CD4-positive, alpha-beta memory T cell (primary cell): ENCODE results near the gene PHKA2. TPM values are rescaled to one million over a fixed set of nuclear protein-coding genes. Genes with fewer than 3 reads are reported as not detected.
A peak's percentile ranks its signal among the peaks of the same experiment; 100 is the strongest.

Experiments
- CTCF ChIA-PET: fragments of 350-600 bp; sonication (Branson Sonifier 250); formaldehyde crosslinking; loops from one replicate; lab custom pipeline; 2021; ENCODE audit warnings: inconsistent platforms; ENCODE audit not compliant: partially characterized antibody; lab: Charles Lee
- POLR2A ChIA-PET: fragments of 350-600 bp; sonication (Branson Sonifier 250); formaldehyde crosslinking; loops from one replicate; lab custom pipeline; 2021; ENCODE audit not compliant: partially characterized antibody; lab: Charles Lee
- DNase-seq, 5 donors: peaks; one replicate each; pipeline versions ENCODE4 v3.0.0 to v3.0.0-alpha.2; 2020 to 2022; ENCODE audit warnings: mixed read lengths in 1 of 5
- H3K27ac ChIP-seq: one replicate; pipeline ENCODE4 v1.7.0; 2013; ENCODE audit warnings: low read depth, low read length
- H3K27me3 ChIP-seq: 2 replicates; pipeline ENCODE4 v1.7.0; 2013; ENCODE audit warnings: mild to moderate bottlenecking, low read length, moderate library complexity; ENCODE audit not compliant: insufficient read depth
- H3K36me3 ChIP-seq: 2 replicates; pipeline ENCODE4 v1.7.0; 2013; ENCODE audit warnings: mild to moderate bottlenecking, low read length, moderate library complexity; ENCODE audit not compliant: insufficient read depth
- H3K4me1 ChIP-seq: 2 replicates; pipeline ENCODE4 v1.7.0; 2013; ENCODE audit warnings: mild to moderate bottlenecking, low read length, moderate library complexity; ENCODE audit not compliant: insufficient read depth
- H3K4me3 ChIP-seq, 2 donors: one replicate each; pipeline ENCODE4 v1.7.0; 2013; ENCODE audit warnings: low read length in 2 of 2, mild to moderate bottlenecking in 1 of 2
- H3K9me3 ChIP-seq, 2 donors: one replicate each; pipeline ENCODE4 v1.7.0; 2013; ENCODE audit warnings: low read length in 2 of 2, control low read depth in 1 of 2; ENCODE audit not compliant: control insufficient read depth in 1 of 2
- H3K27ac Mint-ChIP-seq, 7 donors: one replicate each; pipeline ENCODE4 v1.8.0; 2020 to 2021; ENCODE audit warnings: mixed read lengths in 7 of 7, mild to moderate bottlenecking in 6 of 7, inconsistent platforms in 3 of 7, moderate library complexity in 3 of 7
- H3K27me3 Mint-ChIP-seq, 2 donors: one replicate each; pipeline ENCODE4 v1.8.0; 2020 to 2021; ENCODE audit warnings: mixed read lengths in 2 of 2
- H3K36me3 Mint-ChIP-seq, 2 donors: one replicate each; pipeline ENCODE4 v1.8.0; 2020 to 2021; ENCODE audit warnings: mixed read lengths in 2 of 2, inconsistent platforms in 1 of 2, mild to moderate bottlenecking in 1 of 2
- H3K4me1 Mint-ChIP-seq, 4 donors: one replicate each; pipeline ENCODE4 v1.8.0; 2020 to 2021; ENCODE audit warnings: mixed read lengths in 4 of 4, mild to moderate bottlenecking in 1 of 4
- H3K4me3 Mint-ChIP-seq, 8 donors: one replicate each; pipeline ENCODE4 v1.8.0; 2020 to 2021; ENCODE audit warnings: mixed read lengths in 8 of 8, mild to moderate bottlenecking in 7 of 8, moderate library complexity in 6 of 8, inconsistent platforms in 3 of 8
- H3K9me3 Mint-ChIP-seq, 8 donors: one replicate each; pipeline ENCODE4 v1.8.0; 2020 to 2021; ENCODE audit warnings: mixed read lengths in 8 of 8, mild to moderate bottlenecking in 5 of 8, inconsistent platforms in 3 of 8, moderate library complexity in 1 of 8
- intact Hi-C: fragments of 100-400 bp; cut with micrococcal nuclease; formaldehyde crosslinking; loops from one replicate; pipeline ENCODE4 v1.15.1; 2023
- polyA plus RNA-seq, 2 donors: library from polyadenylated mRNA; unstranded; fragments of 300-500 nt; fragmentation: Illumina TruSeq; gene quantifications; one replicate each; pipeline ENCODE4 v1.2.3, GENCODE V29; 2021
- total RNA-seq, 2 experiments: library from RNA; stranded (reverse); gene quantifications; one replicate each; pipeline ENCODE4 v1.2.3, GENCODE V29; 2021

Gene PHKA2
- total and polyA plus RNA-seq, 4 experiments from 2014 or later: 6.5 to 52.5 (median 28.0) TPM

DNA sequence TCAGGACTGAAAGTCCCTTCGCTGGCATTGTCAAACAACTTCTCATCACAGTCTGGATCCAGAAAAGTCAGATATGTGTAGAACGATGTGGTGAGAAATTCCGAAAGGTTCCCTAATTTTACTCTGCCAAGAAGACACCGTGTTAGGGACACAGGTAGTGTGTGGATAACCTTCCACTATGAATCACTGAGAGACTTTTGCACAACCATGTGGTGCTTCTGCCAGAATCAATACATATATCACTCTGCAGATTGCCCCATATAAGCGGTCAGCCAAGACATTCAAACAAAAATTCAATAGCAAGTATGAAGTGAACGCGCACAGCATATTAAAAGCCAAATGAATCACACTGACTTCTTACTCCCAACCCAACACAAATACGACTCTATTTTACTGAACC lies 63.8 kb downstream of the PHKA2 start:
- no peak overlapping the region for H3K4me3 ChIP-seq
- Mint-ChIP-seq H3K4me3 (no peak overlapping the region), H3K4me1 (no peaks in the 10 kb centered on the region), H3K27ac (no peak overlapping the region), H3K36me3 (peaks cover 25 to 38% of the 10 kb centered on the region in 2 donors), H3K9me3 (no peaks in the 10 kb centered on the region), H3K27me3 (no peaks in the 10 kb centered on the region)
- H3K27me3 ChIP-seq: no peaks in the 10 kb centered on the region
- no peaks in the 10 kb centered on the region for H3K4me1 ChIP-seq
- intact Hi-C loops: no loop called here
- no peak overlapping the region for H3K27ac ChIP-seq
- ChIA-PET CTCF (no interaction called here), POLR2A (no interaction called here)
- peaks cover 11% of the 10 kb centered on the region for H3K36me3 ChIP-seq
- H3K9me3 ChIP-seq: no peaks in the 10 kb centered on the region
- no peak for DNase-seq

DNA sequence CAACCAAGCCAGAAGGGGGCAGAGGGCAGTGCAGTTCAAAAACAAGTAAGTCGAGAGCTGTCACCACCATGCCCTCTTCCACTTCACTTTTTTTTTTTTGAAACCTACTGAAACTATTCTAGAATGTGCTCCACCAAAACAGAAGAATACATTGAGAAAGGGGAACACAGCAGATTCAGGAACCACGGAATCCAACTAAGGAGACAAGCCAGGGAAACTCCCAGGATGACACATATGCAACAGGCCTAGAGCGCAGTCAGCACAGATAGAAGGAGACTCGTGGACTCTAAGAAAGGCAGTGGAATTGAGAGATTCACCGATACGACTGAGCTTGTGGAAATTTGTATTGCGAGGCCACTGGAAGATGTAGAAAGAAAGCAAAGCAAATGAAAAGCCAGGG lies 66.1 kb downstream of the PHKA2 start:
- H3K4me1 ChIP-seq: no peaks in the 10 kb centered on the region
- Mint-ChIP-seq H3K27ac (no peak overlapping the region), H3K4me3 (no peak overlapping the region), H3K4me1 (no peaks in the 10 kb centered on the region), H3K36me3 (peaks cover 25 to 39% of the 10 kb centered on the region in 2 donors), H3K27me3 (no peaks in the 10 kb centered on the region), H3K9me3 (peaks cover 0 to 3% (median 0%) of the 10 kb centered on the region in 8 donors)
- intact Hi-C loops: no loop called here
- H3K27ac ChIP-seq: no peak overlapping the region
- no peak overlapping the region for H3K4me3 ChIP-seq
- ChIA-PET CTCF (no interaction called here), POLR2A (no interaction called here)
- no peaks in the 10 kb centered on the region for H3K9me3 ChIP-seq
- H3K36me3 ChIP-seq: peaks cover 11% of the 10 kb centered on the region
- no peaks in the 10 kb centered on the region for H3K27me3 ChIP-seq
- no peak for DNase-seq

DNA sequence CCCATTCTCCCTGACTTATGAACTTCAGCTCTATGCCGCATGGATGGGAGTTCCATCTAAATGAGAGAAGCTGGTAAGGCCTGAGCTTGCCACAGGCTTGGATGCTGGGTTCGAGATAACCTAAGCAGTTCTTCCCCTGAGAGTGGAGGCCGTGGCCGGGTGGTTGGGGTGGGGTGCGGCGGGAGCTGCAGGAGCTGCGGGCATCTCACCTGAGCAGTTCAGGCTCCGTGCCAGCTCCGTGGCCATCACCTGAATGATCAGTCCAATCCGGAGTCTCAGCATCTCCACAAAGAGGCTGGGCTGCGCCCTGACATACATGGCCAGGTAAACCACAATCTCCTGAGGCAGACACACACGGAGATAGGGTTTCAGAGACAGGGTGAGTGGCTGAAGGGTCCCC lies 77.6 kb downstream of the PHKA2 start:
- no peaks in the 10 kb centered on the region for H3K27me3 ChIP-seq
- intact Hi-C loops: no loop called here
- peaks cover 11 to 44% of the 10 kb centered on the region in 2 donors for H3K36me3 Mint-ChIP-seq

DNA sequence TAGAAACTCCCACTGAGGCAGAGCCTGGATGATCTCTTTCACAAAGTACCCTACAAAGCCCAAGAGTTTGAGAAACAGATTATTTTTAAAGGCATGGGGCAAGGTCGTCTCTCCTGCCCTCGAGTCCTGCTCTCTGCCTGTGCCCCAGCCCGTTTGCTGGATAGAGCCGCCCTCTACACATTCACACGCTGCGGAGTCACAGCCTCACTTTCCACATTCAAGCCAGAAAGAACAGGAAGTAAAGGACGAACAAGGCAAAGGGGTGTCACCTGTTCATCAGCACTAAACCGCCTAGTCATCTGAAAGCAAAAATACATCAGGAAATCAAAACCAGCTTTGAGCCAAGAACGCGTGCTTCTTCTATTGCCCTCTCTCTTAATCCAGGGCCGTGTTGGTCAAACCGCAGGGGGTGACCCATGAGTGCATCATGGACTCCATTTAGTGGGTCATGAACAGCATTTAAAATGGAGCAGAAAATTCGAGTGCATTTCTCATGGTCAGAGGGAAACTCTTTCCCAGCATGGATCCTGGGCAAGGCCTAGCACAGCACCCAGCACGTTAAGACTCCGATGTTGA lies 83.4 kb downstream of the PHKA2 start:
- Histone ChIP-seq H3K36me3 (peaks cover under 1% of the 10 kb centered on the region), H3K4me3 (no peak overlapping the region), H3K4me1 (no peaks in the 10 kb centered on the region), H3K27me3 (no peaks in the 10 kb centered on the region), H3K27ac (no peak overlapping the region), H3K9me3 (no peaks in the 10 kb centered on the region)
- DNase-seq: no peak
- ChIA-PET POLR2A (no interaction called here), CTCF (no interaction called here)
- intact Hi-C loops: no loop called here
- peak overlapping the region in 3 of 7 donors; percentile 19 to 43 (median 41) for H3K27ac Mint-ChIP-seq
- no peaks in the 10 kb centered on the region for H3K27me3 Mint-ChIP-seq
- no peaks in the 10 kb centered on the region for H3K4me1 Mint-ChIP-seq
- peaks cover 4 to 22% of the 10 kb centered on the region in 2 donors for H3K36me3 Mint-ChIP-seq
- no peaks in the 10 kb centered on the region for H3K9me3 Mint-ChIP-seq
- H3K4me3 Mint-ChIP-seq: no peak overlapping the region

More for the DNA sequence above, 77.6 kb downstream of the PHKA2 start:
- POLR2A ChIA-PET: no interaction called here
- no peak overlapping the region for H3K4me3 Mint-ChIP-seq
- peaks cover 11% of the 10 kb centered on the region for H3K36me3 ChIP-seq
- H3K9me3 ChIP-seq: no peaks in the 10 kb centered on the region
- peak overlapping the region in 1 of 7 donors; percentile 66 for H3K27ac Mint-ChIP-seq
- H3K4me1 ChIP-seq: no peaks in the 10 kb centered on the region
- H3K4me1 Mint-ChIP-seq: no peaks in the 10 kb centered on the region
- no peak overlapping the region for H3K27ac ChIP-seq
- no peak for DNase-seq
- CTCF ChIA-PET: no interaction called here
- H3K27me3 Mint-ChIP-seq: no peaks in the 10 kb centered on the region
- H3K9me3 Mint-ChIP-seq: no peaks in the 10 kb centered on the region
- no peak overlapping the region for H3K4me3 ChIP-seq

DNA sequence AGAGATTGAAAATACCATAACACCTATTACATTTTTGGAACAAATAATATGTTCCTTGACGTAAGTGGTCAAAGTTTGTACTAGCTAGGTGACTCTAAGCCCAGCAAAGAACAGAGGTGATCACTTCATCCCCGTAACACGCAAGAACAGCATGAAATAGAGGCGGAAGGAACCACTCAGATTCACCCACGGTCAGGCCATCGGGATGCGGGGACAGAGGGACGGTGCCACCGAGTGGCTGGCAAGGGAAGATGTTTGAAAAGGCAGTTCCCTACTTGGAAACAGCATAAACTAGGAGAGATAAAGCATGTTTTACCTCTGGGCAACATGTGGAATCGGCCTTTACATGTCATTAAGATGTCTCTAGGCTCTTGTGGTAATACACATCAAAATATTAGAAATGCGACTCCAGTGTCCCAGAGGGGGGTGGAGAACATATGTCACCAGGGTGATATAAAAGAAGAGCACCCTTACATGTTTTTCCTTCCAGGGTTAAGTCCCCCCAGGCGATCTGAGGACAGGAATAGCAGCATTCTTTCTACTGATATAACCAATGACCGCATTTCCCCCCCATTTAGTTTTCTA lies 84.0 kb downstream of the PHKA2 start:
- H3K36me3 Mint-ChIP-seq: peaks cover 4 to 22% of the 10 kb centered on the region in 2 donors
- no peak overlapping the region for H3K4me3 ChIP-seq

DNA sequence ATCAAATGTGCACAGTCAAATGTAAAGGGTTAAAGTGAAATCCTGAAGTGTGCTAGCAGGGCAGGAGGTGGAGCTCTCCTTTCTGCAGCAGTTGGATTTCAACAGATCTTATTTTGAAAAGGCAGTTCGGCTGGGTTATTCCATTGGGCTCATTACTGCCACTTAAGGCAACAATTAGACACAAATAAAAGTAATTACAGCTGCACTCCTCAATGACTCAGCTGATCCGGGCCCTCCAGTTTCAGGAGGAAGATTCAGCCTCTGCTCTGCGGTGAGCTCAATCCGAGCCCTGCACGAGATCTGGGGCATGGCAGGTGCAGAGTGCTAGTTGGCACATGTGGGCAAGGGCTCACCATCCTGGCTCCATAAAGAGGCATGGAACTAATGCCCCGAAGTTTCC lies 85.4 kb downstream of the PHKA2 start:
- DNase-seq: no peak
- no peaks in the 10 kb centered on the region for H3K9me3 ChIP-seq
- Mint-ChIP-seq H3K27me3 (no peaks in the 10 kb centered on the region), H3K36me3 (peaks cover 4 to 18% of the 10 kb centered on the region in 2 donors), H3K4me1 (no peaks in the 10 kb centered on the region), H3K9me3 (no peaks in the 10 kb centered on the region), H3K4me3 (no peak overlapping the region), H3K27ac (no peak overlapping the region)
- no peaks in the 10 kb centered on the region for H3K36me3 ChIP-seq
- ChIA-PET CTCF (no interaction called here), POLR2A (no interaction called here)
- intact Hi-C loops: no loop called here
- no peak overlapping the region for H3K4me3 ChIP-seq
- H3K4me1 ChIP-seq: no peaks in the 10 kb centered on the region
- H3K27ac ChIP-seq: no peak overlapping the region
- H3K27me3 ChIP-seq: no peaks in the 10 kb centered on the region

More for the DNA sequence above, 84.0 kb downstream of the PHKA2 start:
- no peak overlapping the region for H3K27ac ChIP-seq
- ChIA-PET CTCF (no interaction called here), POLR2A (no interaction called here)
- intact Hi-C loops: loop anchor here (1.0 kb wide), 1 partner anchor 509 kb away; no protein-coding TSS in a partner anchor
- DNase-seq: no peak
- no peaks in the 10 kb centered on the region for H3K27me3 Mint-ChIP-seq
- H3K4me1 ChIP-seq: no peaks in the 10 kb centered on the region
- H3K9me3 Mint-ChIP-seq: no peaks in the 10 kb centered on the region
- no peaks in the 10 kb centered on the region for H3K27me3 ChIP-seq
- peak overlapping the region in 2 of 7 donors; percentile 10 to 14 for H3K27ac Mint-ChIP-seq
- H3K4me3 Mint-ChIP-seq: no peak overlapping the region
- H3K36me3 ChIP-seq: no peaks in the 10 kb centered on the region
- H3K9me3 ChIP-seq: no peaks in the 10 kb centered on the region
- no peaks in the 10 kb centered on the region for H3K4me1 Mint-ChIP-seq

DNA sequence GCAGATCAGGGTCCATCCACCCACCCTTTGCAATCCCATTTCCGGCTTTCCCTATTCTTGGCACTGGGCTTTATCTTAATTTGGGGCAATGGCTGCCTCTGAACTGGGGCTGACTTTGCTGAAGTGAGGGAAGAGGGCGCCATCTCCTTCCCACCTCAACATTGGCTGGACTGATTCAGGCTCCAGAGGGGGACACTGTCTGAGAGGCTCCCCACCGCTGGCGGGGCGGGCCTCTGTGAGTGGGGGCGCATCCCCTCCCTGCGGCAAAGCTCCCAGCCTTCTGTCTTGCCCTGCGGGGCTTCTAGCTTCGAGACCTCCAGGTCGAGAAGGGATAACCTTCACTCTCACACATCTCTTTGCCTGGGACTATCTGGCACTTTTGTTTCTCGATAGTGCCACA lies 85.8 kb downstream of the PHKA2 start:
- POLR2A ChIA-PET: no interaction called here
- no peak overlapping the region for H3K4me3 ChIP-seq
- H3K4me1 ChIP-seq: no peaks in the 10 kb centered on the region
- no peak overlapping the region for H3K27ac ChIP-seq
- H3K36me3 Mint-ChIP-seq: peaks cover 4 to 16% of the 10 kb centered on the region in 2 donors
- H3K27me3 Mint-ChIP-seq: no peaks in the 10 kb centered on the region
- no peaks in the 10 kb centered on the region for H3K9me3 Mint-ChIP-seq
- CTCF ChIA-PET: no interaction called here
- intact Hi-C loops: no loop called here
- H3K4me1 Mint-ChIP-seq: no peaks in the 10 kb centered on the region
- no peak for DNase-seq
- no peak overlapping the region for H3K4me3 Mint-ChIP-seq
- no peaks in the 10 kb centered on the region for H3K36me3 ChIP-seq
- peak overlapping the region in 1 of 7 donors; percentile 47 for H3K27ac Mint-ChIP-seq
- H3K9me3 ChIP-seq: no peaks in the 10 kb centered on the region
- no peaks in the 10 kb centered on the region for H3K27me3 ChIP-seq
